H9 (cell line): ENCODE results near the gene KLHL2. TPM values are rescaled to one million over a fixed set of nuclear protein-coding genes. Genes with fewer than 3 reads are reported as not detected.

Experiments
- DNase-seq: peaks from one replicate; pipeline ENCODE4 v3.0.0-alpha.2; 2017
- H2AFZ ChIP-seq: one replicate; pipeline ENCODE4 v1.6.1; 2013; ENCODE audit warnings: mild to moderate bottlenecking, low read length, control low read depth, moderate library complexity
- H2AK5ac ChIP-seq: 2 replicates; pipeline ENCODE4 v1.6.1; 2013; ENCODE audit warnings: low read length, control low read depth, mixed read lengths; ENCODE audit not compliant: insufficient read length
- H2BK120ac ChIP-seq: one replicate; pipeline ENCODE4 v1.6.1; 2013; ENCODE audit warnings: low read depth, mild to moderate bottlenecking, low read length, control low read depth, inconsistent platforms; ENCODE audit not compliant: poor library complexity, severe bottlenecking
- H2BK12ac ChIP-seq: 2 replicates; pipeline ENCODE4 v1.6.1; 2013; ENCODE audit warnings: low read length, control low read depth, mixed read lengths, low read depth; ENCODE audit not compliant: insufficient read length
- H2BK15ac ChIP-seq: 2 replicates; pipeline ENCODE4 v1.6.1; 2013; ENCODE audit warnings: low read depth, low read length, control low read depth
- H2BK20ac ChIP-seq: one replicate; pipeline ENCODE4 v1.6.1; 2013; ENCODE audit warnings: low read depth, mild to moderate bottlenecking, low read length, control low read depth, inconsistent platforms; ENCODE audit not compliant: poor library complexity, severe bottlenecking
- H2BK5ac ChIP-seq: 2 replicates; pipeline ENCODE4 v1.6.1; 2013; ENCODE audit warnings: low read length, control low read depth, mixed read lengths; ENCODE audit not compliant: insufficient read length
- H3K14ac ChIP-seq: 2 replicates; pipeline ENCODE4 v1.6.1; 2013; ENCODE audit warnings: low read length, control low read depth; ENCODE audit not compliant: insufficient read depth
- H3K18ac ChIP-seq: 2 replicates; pipeline ENCODE4 v1.6.1; 2013; ENCODE audit warnings: low read depth, mild to moderate bottlenecking, mixed read lengths, low read length, control low read depth; ENCODE audit not compliant: insufficient read length
- H3K23ac ChIP-seq: 2 replicates; pipeline ENCODE4 v1.6.1; 2013; ENCODE audit warnings: low read length, control low read depth, mixed read lengths, low read depth; ENCODE audit not compliant: insufficient read length
- H3K23me2 ChIP-seq: 2 replicates; pipeline ENCODE4 v1.6.1; 2013; ENCODE audit warnings: low read depth, mild to moderate bottlenecking, mixed read lengths, low read length, control low read depth; ENCODE audit not compliant: insufficient read length, poor library complexity, severe bottlenecking
- H3K27ac ChIP-seq: 2 replicates; pipeline ENCODE4 v1.5.1; 2013; ENCODE audit warnings: low read length, control low read depth, mixed read lengths, low read depth; ENCODE audit not compliant: insufficient read length
- H3K27me3 ChIP-seq: 2 replicates; pipeline ENCODE4 v1.6.1; 2013; ENCODE audit warnings: low read length, control low read depth, inconsistent platforms; ENCODE audit not compliant: insufficient read depth
- H3K4ac ChIP-seq: 2 replicates; pipeline ENCODE4 v1.6.1; 2013; ENCODE audit warnings: low read depth, mild to moderate bottlenecking, control low read depth, inconsistent platforms, low read length, moderate library complexity
- H3K4me1 ChIP-seq: 2 replicates; pipeline ENCODE4 v1.6.1; 2013; ENCODE audit warnings: low read length, control low read depth, inconsistent platforms; ENCODE audit not compliant: insufficient read depth
- H3K4me2 ChIP-seq: 2 replicates; pipeline ENCODE4 v1.6.1; 2013; ENCODE audit warnings: low read length, control low read depth, mixed read lengths; ENCODE audit not compliant: insufficient read length, insufficient read depth
- H3K56ac ChIP-seq: 2 replicates; pipeline ENCODE4 v1.6.1; 2013; ENCODE audit warnings: low read depth, mild to moderate bottlenecking, mixed read lengths, low read length, control low read depth; ENCODE audit not compliant: insufficient read length
- H3K79me1 ChIP-seq: 2 replicates; pipeline ENCODE4 v1.6.1; 2013; ENCODE audit warnings: low read depth, mild to moderate bottlenecking, moderate library complexity, low read length, control low read depth, inconsistent platforms; ENCODE audit not compliant: insufficient read depth, poor library complexity, severe bottlenecking
- H3K79me2 ChIP-seq: 2 replicates; pipeline ENCODE4 v1.6.1; 2013; ENCODE audit warnings: low read length, control low read depth, inconsistent platforms; ENCODE audit not compliant: insufficient read depth
- H3K9ac ChIP-seq: 2 replicates; pipeline ENCODE4 v1.6.1; 2013; ENCODE audit warnings: low read length, control low read depth, mixed read lengths; ENCODE audit not compliant: insufficient read length; ENCODE audit errors: extremely low read depth
- H3K9me3 ChIP-seq: one replicate; pipeline ENCODE4 v1.6.1; 2013; ENCODE audit warnings: low read depth, low read length, inconsistent platforms; ENCODE audit not compliant: control insufficient read depth
- H3T11ph ChIP-seq: one replicate; pipeline ENCODE4 v1.6.1; 2013; ENCODE audit warnings: mild to moderate bottlenecking, low read length, control low read depth, inconsistent platforms
- H4K20me1 ChIP-seq: one replicate; pipeline ENCODE4 v1.6.1; 2013; ENCODE audit not compliant: control insufficient read depth, insufficient read length, insufficient read depth
- H4K5ac ChIP-seq: 2 replicates; pipeline ENCODE4 v1.6.1; 2013; ENCODE audit warnings: low read depth, mild to moderate bottlenecking, mixed read lengths, low read length, control low read depth; ENCODE audit not compliant: insufficient read length
- H4K8ac ChIP-seq: replicated peaks from 2 replicates; pipeline ENCODE4 v1.6.1; 2013; ENCODE audit warnings: low read length, control low read depth, mixed read lengths, low read depth; ENCODE audit not compliant: insufficient read length
- H4K91ac ChIP-seq: 2 replicates; pipeline ENCODE4 v1.6.1; 2013; ENCODE audit warnings: low read depth, mild to moderate bottlenecking, moderate library complexity, mixed read lengths, low read length, control low read depth; ENCODE audit not compliant: insufficient read length
- H3K27ac Mint-ChIP-seq, 3 experiments: 2 replicates in 2 of 3; 3 replicates in 1 of 3; pipeline ENCODE4 v1.8.0; 2020 to 2021; ENCODE audit warnings: mixed read lengths in 3 of 3, mild to moderate bottlenecking in 1 of 3, moderate library complexity in 1 of 3
- H3K27me3 Mint-ChIP-seq: 2 replicates; pipeline ENCODE4 v1.8.0; 2021; ENCODE audit warnings: low read depth, mild to moderate bottlenecking, moderate library complexity, mixed read lengths
- H3K36me3 Mint-ChIP-seq, 3 experiments: 2 replicates in 2 of 3; 3 replicates in 1 of 3; pipeline ENCODE4 v1.8.0; 2020 to 2021; ENCODE audit warnings: low read depth in 3 of 3, mixed read lengths in 3 of 3; ENCODE audit not compliant: insufficient read depth in 1 of 3
- H3K4me1 Mint-ChIP-seq, 2 experiments: 2 replicates each; pipeline ENCODE4 v1.8.0; 2020; ENCODE audit warnings: mixed read lengths in 2 of 2
- H3K4me3 Mint-ChIP-seq, 2 experiments: 2 replicates in 1 of 2; 3 replicates in 1 of 2; pipeline ENCODE4 v1.8.0; 2020 to 2021; ENCODE audit warnings: mild to moderate bottlenecking in 2 of 2, mixed read lengths in 2 of 2, moderate library complexity in 1 of 2
- H3K9me3 Mint-ChIP-seq, 2 experiments: 2 replicates in 1 of 2; 3 replicates in 1 of 2; pipeline ENCODE4 v1.8.0; 2020; ENCODE audit warnings: mild to moderate bottlenecking in 2 of 2, mixed read lengths in 2 of 2, moderate library complexity in 1 of 2
- WGBS: extraction: QIAGEN DNeasy Blood & Tissue Kit; methylation state at CpG from one replicate; pipeline ENCODE4 v1.1.7; 2013; ENCODE audit warnings: missing lambda C conversion rate, low lambda C conversion rate, mixed read lengths; ENCODE audit not compliant: insufficient read length; ENCODE audit errors: extremely low coverage; 5-methylcytosine and 5-hydroxymethylcytosine counted together
- total RNA-seq: library from RNA; stranded (reverse); gene quantifications from 2 replicates; pipeline ENCODE4 v1.2.1, GENCODE V29; 2021
- TF ChIP-seq, protein P1 (sequence below): fragments of 200-600 bp; sonication (generic); conservative IDR thresholded peaks from 3 replicates; pipeline ENCODE4 v1.8.0; 2021; ENCODE audit warnings: antibody characterized with exemption, mild to moderate bottlenecking

The KLHL2 gene
- total RNA-seq, 1 experiment from 2014 or later = 14.3 TPM

DNA sequence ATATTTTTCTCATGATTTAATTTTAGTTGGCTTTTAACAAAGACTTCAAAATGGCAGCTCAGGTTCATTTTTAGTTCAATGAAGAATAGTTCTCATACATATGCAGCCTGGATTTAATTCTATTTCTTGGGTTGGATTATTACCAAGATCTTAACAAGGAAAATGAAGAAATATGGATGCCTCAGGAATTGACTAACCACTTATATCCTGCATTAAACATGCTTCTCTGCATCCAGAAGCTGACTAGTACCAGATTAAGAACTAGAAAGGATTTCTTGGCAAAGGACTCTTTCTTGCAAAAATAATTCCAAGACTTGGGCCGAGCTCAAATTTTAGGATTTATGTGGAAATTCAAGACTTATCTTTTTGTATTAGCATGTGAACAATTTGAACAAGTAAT lies 5.6 kb upstream of the KLHL2 start:
- Histone ChIP-seq H2AK5ac (no peak overlapping the region), H2BK15ac (no peak overlapping the region), H3K23ac (no peak overlapping the region), H4K5ac (no peak overlapping the region), H4K91ac (no peak overlapping the region), H4K20me1 (no peaks in the 10 kb centered on the region), H3K79me1 (no peaks in the 10 kb centered on the region), H3K23me2 (no peaks in the 10 kb centered on the region), H3K27me3 (no peaks in the 10 kb centered on the region; the same call in 1 of the 2 replicates), H3K4me1 (no peaks in the 10 kb centered on the region), H3T11ph (no peak overlapping the region), H3K79me2 (no peaks in the 10 kb centered on the region), H3K9me3 (no peaks in the 10 kb centered on the region), H3K9ac (no peak overlapping the region), H2BK12ac (no peak overlapping the region), H2BK20ac (no peak overlapping the region), H4K8ac (no peak overlapping the region), H3K56ac (no peak overlapping the region), H2AFZ (no peak overlapping the region), H3K4ac (no peak overlapping the region), H3K14ac (no peak overlapping the region), H2BK120ac (no peak overlapping the region), H3K27ac (no peak overlapping the region), H2BK5ac (no peak overlapping the region), H3K18ac (no peak overlapping the region), H3K4me2 (no peak overlapping the region)
- H3K4me3 Mint-ChIP-seq = no peak overlapping the region
- no peak for DNase-seq
- TF ChIP-seq, protein P1, sequence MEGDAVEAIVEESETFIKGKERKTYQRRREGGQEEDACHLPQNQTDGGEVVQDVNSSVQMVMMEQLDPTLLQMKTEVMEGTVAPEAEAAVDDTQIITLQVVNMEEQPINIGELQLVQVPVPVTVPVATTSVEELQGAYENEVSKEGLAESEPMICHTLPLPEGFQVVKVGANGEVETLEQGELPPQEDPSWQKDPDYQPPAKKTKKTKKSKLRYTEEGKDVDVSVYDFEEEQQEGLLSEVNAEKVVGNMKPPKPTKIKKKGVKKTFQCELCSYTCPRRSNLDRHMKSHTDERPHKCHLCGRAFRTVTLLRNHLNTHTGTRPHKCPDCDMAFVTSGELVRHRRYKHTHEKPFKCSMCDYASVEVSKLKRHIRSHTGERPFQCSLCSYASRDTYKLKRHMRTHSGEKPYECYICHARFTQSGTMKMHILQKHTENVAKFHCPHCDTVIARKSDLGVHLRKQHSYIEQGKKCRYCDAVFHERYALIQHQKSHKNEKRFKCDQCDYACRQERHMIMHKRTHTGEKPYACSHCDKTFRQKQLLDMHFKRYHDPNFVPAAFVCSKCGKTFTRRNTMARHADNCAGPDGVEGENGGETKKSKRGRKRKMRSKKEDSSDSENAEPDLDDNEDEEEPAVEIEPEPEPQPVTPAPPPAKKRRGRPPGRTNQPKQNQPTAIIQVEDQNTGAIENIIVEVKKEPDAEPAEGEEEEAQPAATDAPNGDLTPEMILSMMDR = no peak
- H3K27me3 Mint-ChIP-seq = peaks cover 4% of the 10 kb centered on the region; the same call in 1 of the 2 replicates
- no peak overlapping the region for H3K27ac Mint-ChIP-seq
- no CpG with 5 or more reads among the region's 1 CpG for WGBS
- no peaks in the 10 kb centered on the region for H3K36me3 Mint-ChIP-seq
- H3K9me3 Mint-ChIP-seq = no peaks in the 10 kb centered on the region
- peaks cover 12 to 19% of the 10 kb centered on the region in 2 experiments for H3K4me1 Mint-ChIP-seq
